GM21723 (cell line): ENCODE results near the gene PEBP1.

ENCODE experiments used
- ATAC-seq: cut with Tn5 transposase; IDR thresholded peaks from one replicate; pipeline ENCODE4 v1.9.1; 2021; ENCODE audit warnings: mild to moderate bottlenecking, moderate library complexity; ENCODE audit not compliant: unreplicated experiment

Gene PEBP1

GRCh38 chr12:118190266-118190665, 54.3 kb downstream of the PEBP1 start:
- ATAC-seq, result no peak

GRCh38 chr12:118193477-118193876, 57.6 kb downstream of the PEBP1 start:
- no peak for ATAC-seq

GRCh38 chr12:118193958-118194357, 58.0 kb downstream of the PEBP1 start:
- ATAC-seq, result no peak
